ENCODE measurements around the gene KIAA1671. TPM values are rescaled to one million over a fixed set of nuclear protein-coding genes. Genes with fewer than 3 reads are reported as not detected.

KIAA1671 gene
- total RNA-seq, 1 donor from 2014 or later, result 17.3 TPM

DNA sequence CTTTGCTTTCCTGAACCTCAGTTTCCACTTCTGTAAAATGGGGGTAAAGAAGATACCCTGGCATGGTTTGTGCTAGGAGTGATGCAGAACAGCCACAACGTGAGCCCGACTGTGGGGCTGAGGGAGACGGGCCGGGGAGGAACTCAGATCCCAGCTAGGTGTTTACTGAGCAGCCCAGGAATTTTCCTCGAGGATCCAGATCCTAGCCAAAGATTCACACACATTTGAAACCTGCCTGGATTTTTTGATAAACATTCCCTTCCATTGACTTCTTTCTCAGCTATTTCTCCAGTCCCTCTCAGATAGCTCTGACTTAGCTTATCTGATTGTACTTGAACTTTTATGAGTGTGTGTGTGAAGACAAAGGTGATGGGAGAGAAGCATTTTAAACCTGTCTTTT lies 98.0 kb downstream of the KIAA1671 start:
- TF ChIP-seq, protein P1, sequence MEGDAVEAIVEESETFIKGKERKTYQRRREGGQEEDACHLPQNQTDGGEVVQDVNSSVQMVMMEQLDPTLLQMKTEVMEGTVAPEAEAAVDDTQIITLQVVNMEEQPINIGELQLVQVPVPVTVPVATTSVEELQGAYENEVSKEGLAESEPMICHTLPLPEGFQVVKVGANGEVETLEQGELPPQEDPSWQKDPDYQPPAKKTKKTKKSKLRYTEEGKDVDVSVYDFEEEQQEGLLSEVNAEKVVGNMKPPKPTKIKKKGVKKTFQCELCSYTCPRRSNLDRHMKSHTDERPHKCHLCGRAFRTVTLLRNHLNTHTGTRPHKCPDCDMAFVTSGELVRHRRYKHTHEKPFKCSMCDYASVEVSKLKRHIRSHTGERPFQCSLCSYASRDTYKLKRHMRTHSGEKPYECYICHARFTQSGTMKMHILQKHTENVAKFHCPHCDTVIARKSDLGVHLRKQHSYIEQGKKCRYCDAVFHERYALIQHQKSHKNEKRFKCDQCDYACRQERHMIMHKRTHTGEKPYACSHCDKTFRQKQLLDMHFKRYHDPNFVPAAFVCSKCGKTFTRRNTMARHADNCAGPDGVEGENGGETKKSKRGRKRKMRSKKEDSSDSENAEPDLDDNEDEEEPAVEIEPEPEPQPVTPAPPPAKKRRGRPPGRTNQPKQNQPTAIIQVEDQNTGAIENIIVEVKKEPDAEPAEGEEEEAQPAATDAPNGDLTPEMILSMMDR (IDR thresholded peaks at IDR 0.05), result no peak
- TF ChIP-seq EZH2phosphoT487 (IDR thresholded peaks at IDR 0.05), result no peak
- no peak for TF ChIP-seq EZH2 (IDR thresholded peaks at IDR 0.05)
- H3K4me3 Mint-ChIP-seq, result no peak overlapping the region
- peaks cover 13% of the 10 kb centered on the region for H3K4me1 Mint-ChIP-seq
- H3K9me3 Mint-ChIP-seq, result peaks cover 11% of the 10 kb centered on the region
- Histone ChIP-seq H3K9ac (no peak overlapping the region), H3F3A (ENCODE audit: low read depth) (no peaks in the 10 kb centered on the region), H3K4me3 (no peak overlapping the region), H3K4me1 (no peaks in the 10 kb centered on the region), H3K27me3 (no peaks in the 10 kb centered on the region), H4K20me1 (ENCODE audit: low read depth) (peaks cover 6% of the 10 kb centered on the region), H2AFZ (replicated peaks) (no peak overlapping the region), H3K9me3 (ENCODE audit: low read depth) (no peaks in the 10 kb centered on the region), H3K36me3 (peaks cover 8% of the 10 kb centered on the region), H3K27ac (no peak overlapping the region), H3K79me2 (ENCODE audit: low read depth) (no peaks in the 10 kb centered on the region), H3K4me2 (no peak overlapping the region)
- H3K36me3 Mint-ChIP-seq, result peaks cover 22% of the 10 kb centered on the region
- DNase-seq (ENCODE audit: low spot score), result no peak
- peaks cover 2% of the 10 kb centered on the region for H3K27me3 Mint-ChIP-seq (ENCODE audit: insufficient read depth, low read depth)
- no peak overlapping the region for H3K27ac Mint-ChIP-seq

DNA sequence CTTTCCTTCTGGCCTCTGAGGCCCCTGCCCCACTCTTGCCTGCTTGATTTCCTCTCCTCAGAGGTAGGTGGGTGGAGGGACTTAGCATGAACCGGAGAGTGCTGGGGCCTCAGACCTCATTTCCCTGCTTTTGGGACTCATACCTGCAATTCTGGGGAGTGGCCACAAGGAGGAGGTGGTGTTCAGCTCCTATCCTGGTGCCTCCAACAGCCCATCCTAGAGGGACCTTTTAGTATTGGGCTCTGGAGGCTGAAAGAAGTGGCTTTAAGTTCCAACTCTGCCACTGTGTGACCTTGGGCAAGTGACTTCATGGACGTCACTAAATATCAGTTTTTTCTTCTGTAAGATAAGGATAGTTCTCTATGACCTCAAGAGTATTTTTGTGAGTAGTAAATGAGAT lies 98.6 kb downstream of the KIAA1671 start:
- Mint-ChIP-seq H3K27me3 (ENCODE audit: insufficient read depth, low read depth) (peaks cover 2% of the 10 kb centered on the region), H3K9me3 (peaks cover 11% of the 10 kb centered on the region), H3K4me1 (peaks cover 13% of the 10 kb centered on the region), H3K27ac (no peak overlapping the region), H3K4me3 (no peak overlapping the region), H3K36me3 (peaks cover 22% of the 10 kb centered on the region)
- H3K36me3 ChIP-seq, result peaks cover 8% of the 10 kb centered on the region
- no peaks in the 10 kb centered on the region for H3K79me2 ChIP-seq (ENCODE audit: low read depth)
- H3K9me3 ChIP-seq (ENCODE audit: low read depth), result no peaks in the 10 kb centered on the region
- H3K27me3 ChIP-seq, result no peaks in the 10 kb centered on the region
- no peak for DNase-seq (ENCODE audit: low spot score)
- H3K9ac ChIP-seq, result no peak overlapping the region
- H3F3A ChIP-seq (ENCODE audit: low read depth), result peaks cover under 1% of the 10 kb centered on the region
- TF ChIP-seq, protein P1 (IDR thresholded peaks at IDR 0.05), result peak; percentile 45
- no peak for TF ChIP-seq EZH2 (IDR thresholded peaks at IDR 0.05)
- no peak overlapping the region for H3K27ac ChIP-seq
- no peak overlapping the region for H3K4me2 ChIP-seq
- no peak overlapping the region for H2AFZ ChIP-seq (replicated peaks)
- H3K4me3 ChIP-seq, result no peak overlapping the region
- no peaks in the 10 kb centered on the region for H3K4me1 ChIP-seq
- peaks cover 7% of the 10 kb centered on the region for H4K20me1 ChIP-seq (ENCODE audit: low read depth)

DNA sequence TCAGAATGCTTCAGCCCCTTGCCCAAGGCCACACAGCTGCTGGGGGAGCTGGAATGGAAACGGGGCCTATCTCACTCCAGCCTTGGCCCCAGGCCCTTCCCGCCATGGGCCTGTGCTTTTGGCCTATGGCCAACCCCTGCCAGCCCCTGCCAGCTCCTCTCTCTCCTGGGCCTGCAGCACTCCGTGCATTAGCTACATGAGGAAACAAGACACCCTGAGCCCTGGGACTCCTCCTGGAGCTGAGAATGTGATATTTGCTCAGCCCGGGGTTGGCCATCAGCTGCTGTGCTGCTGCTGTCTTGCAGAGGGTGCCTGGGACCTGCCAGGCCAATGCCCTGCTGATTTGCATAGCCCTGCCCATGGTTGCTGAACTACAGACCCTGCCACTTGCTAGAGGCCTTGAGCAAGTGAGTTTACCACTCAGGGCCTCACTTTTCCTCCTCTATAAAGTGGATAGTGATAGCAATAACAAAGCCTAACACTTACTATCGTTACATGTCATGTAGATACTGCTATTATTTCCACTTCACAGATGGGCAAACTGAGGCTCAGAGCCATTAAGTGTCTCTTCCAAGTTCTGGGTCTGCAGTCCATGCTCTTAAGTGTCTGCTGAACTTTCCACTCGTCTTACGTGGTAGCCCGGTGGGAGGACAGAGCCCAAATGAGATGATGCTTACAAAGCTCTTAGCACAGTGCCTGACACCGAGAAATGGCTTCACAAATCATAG lies 99.6 kb downstream of the KIAA1671 start:
- peaks cover 8% of the 10 kb centered on the region for H3K36me3 ChIP-seq
- DNase-seq (ENCODE audit: low spot score), result no peak
- Mint-ChIP-seq H3K36me3 (peaks cover 22% of the 10 kb centered on the region), H3K27me3 (ENCODE audit: insufficient read depth, low read depth) (peaks cover 2% of the 10 kb centered on the region), H3K9me3 (peaks cover 11% of the 10 kb centered on the region), H3K4me1 (peaks cover 16% of the 10 kb centered on the region), H3K4me3 (no peak overlapping the region), H3K27ac (no peak overlapping the region)
- no peaks in the 10 kb centered on the region for H3K9me3 ChIP-seq (ENCODE audit: low read depth)
- peaks cover 3% of the 10 kb centered on the region for H3F3A ChIP-seq (ENCODE audit: low read depth)
- no peaks in the 10 kb centered on the region for H3K4me1 ChIP-seq
- no peaks in the 10 kb centered on the region for H3K27me3 ChIP-seq
- no peak overlapping the region for H3K4me3 ChIP-seq
- H2AFZ ChIP-seq (replicated peaks), result no peak overlapping the region
- no peak overlapping the region for H3K9ac ChIP-seq
- no peak overlapping the region for H3K4me2 ChIP-seq
- no peak overlapping the region for H3K27ac ChIP-seq
- TF ChIP-seq EZH2 (IDR thresholded peaks at IDR 0.05) (no peak), EZH2phosphoT487 (IDR thresholded peaks at IDR 0.05) (no peak)
- TF ChIP-seq, protein P1 (IDR thresholded peaks at IDR 0.05), result no peak
- H3K79me2 ChIP-seq (ENCODE audit: low read depth), result no peaks in the 10 kb centered on the region
- H4K20me1 ChIP-seq (ENCODE audit: low read depth), result peaks cover 16% of the 10 kb centered on the region
